Body of pancreas (tissue), 4 donors: ENCODE results near the gene PHAX. TPM values are rescaled to one million over a fixed set of nuclear protein-coding genes. Genes with fewer than 3 reads are reported as not detected.
"Not testable (repeated sequence)": the region's sequence is repeated elsewhere in the genome, so short reads cannot be mapped to it uniquely, and the experiment has no call there.

ENCODE experiments used
- ATAC-seq: fragments of 150-250 bp; one replicate; pipeline ENCODE4 v1.9.1; 2016
- DNase-seq, 4 donors: peaks; one replicate each; pipeline ENCODE4 v3.0.0-alpha.2; 2019
- H3K27ac ChIP-seq, 4 donors: fragments of 200-600 bp; sonication (generic); 1 replicate in 3 of 4; 2 replicates in 1 of 4; pipeline versions ENCODE4 v1.5.1 to v1.6.1; 2016 to 2019; ENCODE audit warnings: mild to moderate bottlenecking in 1 of 4, mixed read lengths in 1 of 4, moderate library complexity in 1 of 4
- H3K27me3 ChIP-seq, 2 donors: fragments of 200-600 bp; sonication (generic); one replicate each; pipeline ENCODE4 v1.6.0; 2016; ENCODE audit warnings: mild to moderate bottlenecking in 1 of 2
- H3K36me3 ChIP-seq, 2 donors: fragments of 200-600 bp; sonication (generic); replicated peaks in 1 of 2; 2 replicates each; pipeline ENCODE4 v1.5.1; 2016; ENCODE audit warnings: low read depth in 2 of 2; ENCODE audit not compliant: insufficient read depth in 1 of 2
- H3K4me1 ChIP-seq: fragments of 200-600 bp; sonication (generic); one replicate; pipeline ENCODE4 v1.6.0; 2016
- H3K4me3 ChIP-seq, 2 donors: fragments of 200-600 bp; sonication (generic); 1 replicate in 1 of 2; 2 replicates in 1 of 2; pipeline ENCODE4 v1.5.1; 2016 to 2019
- H3K9me3 ChIP-seq, 3 donors: fragments of 200-600 bp; sonication (generic); 1 replicate in 2 of 3; 2 replicates in 1 of 3; pipeline ENCODE4 v1.5.1; 2016
- POLR2A ChIP-seq, 3 donors: fragments of 450-650 bp; IDR thresholded peaks; one replicate each; pipeline ENCODE4 v1.6.1; 2016; ENCODE audit warnings: antibody characterized with exemption in 3 of 3, mild to moderate bottlenecking in 2 of 3
- WGBS, 2 donors: methylation state at CpG; one replicate each; pipeline ENCODE4 v1.1.5; 2017; 5-methylcytosine and 5-hydroxymethylcytosine counted together
- intact Hi-C: fragments of 100-400 bp; cut with DNase I; formaldehyde crosslinking; loops from one replicate; pipeline ENCODE4 v1.15.1; 2023
- total RNA-seq, 2 donors: library from RNA; depleted of rRNA; stranded (reverse); fragments of >200 nt; gene quantifications; one replicate each; pipeline ENCODE4 v1.1.0, GENCODE V29; 2016
- TF ChIP-seq, protein P1 (sequence below), 7 experiments: fragments of 450-650 bp in 4 of 7; fragments of 200-600 bp in 3 of 7; sonication (generic) in 3 of 7; IDR thresholded peaks; one replicate each; pipeline ENCODE4 v1.5.1; 2016 to 2019; ENCODE audit warnings: antibody characterized with exemption in 7 of 7

The PHAX gene
- total RNA-seq, 2 donors from 2014 or later, result 24.6 to 26.7 TPM

DNA sequence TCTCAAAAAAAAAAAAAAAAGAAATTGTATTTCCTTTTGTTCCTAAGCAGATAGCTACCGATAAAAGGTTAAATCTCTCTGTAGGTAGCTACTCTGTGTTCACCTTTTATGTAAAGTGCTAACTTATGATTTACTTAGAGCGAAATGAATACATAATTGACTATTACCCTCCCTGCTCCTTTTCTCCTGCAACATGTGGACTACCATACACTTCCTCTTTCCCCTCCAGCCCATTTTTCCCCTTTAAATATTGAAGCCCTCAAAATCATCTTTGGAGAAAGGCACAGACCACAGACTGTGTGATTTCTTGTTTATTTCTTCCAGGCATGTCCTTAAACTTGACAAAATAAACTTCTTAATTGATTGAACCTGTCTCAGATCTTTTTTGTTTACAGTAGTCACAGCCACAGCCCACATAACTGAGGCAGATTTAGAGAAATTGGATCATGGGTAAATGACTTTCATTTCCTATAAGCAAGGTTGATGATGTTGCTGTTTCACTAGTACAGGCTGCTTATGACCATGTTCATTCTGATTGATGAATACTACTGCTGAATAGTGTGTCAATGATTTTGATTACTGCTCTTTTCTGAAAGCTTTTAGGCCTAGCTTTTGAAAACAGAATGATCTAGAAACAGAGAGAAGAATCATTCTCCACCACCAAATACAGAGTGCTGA lies 59.2 kb downstream of the PHAX start:
- Histone ChIP-seq H3K4me1 (no peaks in the 10 kb centered on the region), H3K36me3 (no peaks in the 10 kb centered on the region), H3K27me3 (no peaks in the 10 kb centered on the region), H3K9me3 (no peaks in the 10 kb centered on the region), H3K27ac (no peak overlapping the region), H3K4me3 (no peak overlapping the region)
- no peak for TF ChIP-seq POLR2A (IDR thresholded peaks at IDR 0.05)
- TF ChIP-seq, protein P1, sequence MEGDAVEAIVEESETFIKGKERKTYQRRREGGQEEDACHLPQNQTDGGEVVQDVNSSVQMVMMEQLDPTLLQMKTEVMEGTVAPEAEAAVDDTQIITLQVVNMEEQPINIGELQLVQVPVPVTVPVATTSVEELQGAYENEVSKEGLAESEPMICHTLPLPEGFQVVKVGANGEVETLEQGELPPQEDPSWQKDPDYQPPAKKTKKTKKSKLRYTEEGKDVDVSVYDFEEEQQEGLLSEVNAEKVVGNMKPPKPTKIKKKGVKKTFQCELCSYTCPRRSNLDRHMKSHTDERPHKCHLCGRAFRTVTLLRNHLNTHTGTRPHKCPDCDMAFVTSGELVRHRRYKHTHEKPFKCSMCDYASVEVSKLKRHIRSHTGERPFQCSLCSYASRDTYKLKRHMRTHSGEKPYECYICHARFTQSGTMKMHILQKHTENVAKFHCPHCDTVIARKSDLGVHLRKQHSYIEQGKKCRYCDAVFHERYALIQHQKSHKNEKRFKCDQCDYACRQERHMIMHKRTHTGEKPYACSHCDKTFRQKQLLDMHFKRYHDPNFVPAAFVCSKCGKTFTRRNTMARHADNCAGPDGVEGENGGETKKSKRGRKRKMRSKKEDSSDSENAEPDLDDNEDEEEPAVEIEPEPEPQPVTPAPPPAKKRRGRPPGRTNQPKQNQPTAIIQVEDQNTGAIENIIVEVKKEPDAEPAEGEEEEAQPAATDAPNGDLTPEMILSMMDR (IDR thresholded peaks at IDR 0.05), result no peak
- ATAC-seq (no peak), DNase-seq (no peak)
- intact Hi-C loops, result no loop called here
- WGBS, 2 donors, result 68 to 76% methylated on average over 2 of the region's 2 CpGs

DNA sequence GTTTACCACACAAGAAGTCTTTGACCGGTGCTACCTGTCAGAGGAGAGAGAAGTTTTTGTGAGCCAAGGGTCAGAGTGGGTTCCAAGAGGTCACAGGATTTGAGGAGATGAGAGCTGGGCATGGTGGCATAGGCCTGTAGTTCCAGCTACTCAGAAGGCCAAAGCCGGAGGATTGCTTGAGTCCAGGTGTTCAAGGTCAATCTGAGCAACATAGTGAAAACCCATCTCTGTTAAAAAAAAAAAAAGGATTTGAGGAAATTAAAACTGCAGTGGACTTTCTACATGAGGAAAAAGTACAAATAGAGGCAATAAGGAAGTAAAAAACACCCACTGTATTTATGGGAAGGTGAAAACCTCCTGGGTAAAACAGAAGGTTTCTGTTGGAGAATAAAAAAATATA lies 63.8 kb downstream of the PHAX start:
- WGBS, 2 donors, result 52 to 56% methylated on average over 2 of the region's 2 CpGs
- intact Hi-C loops, result no loop called here
- H3K4me3 ChIP-seq, result no peak overlapping the region
- no peaks in the 10 kb centered on the region for H3K9me3 ChIP-seq
- H3K36me3 ChIP-seq, result no peaks in the 10 kb centered on the region
- TF ChIP-seq, protein P1 (IDR thresholded peaks at IDR 0.05), result no peak
- no peak for TF ChIP-seq POLR2A (IDR thresholded peaks at IDR 0.05)
- no peaks in the 10 kb centered on the region for H3K27me3 ChIP-seq
- DNase-seq (no peak), ATAC-seq (no peak)
- no peaks in the 10 kb centered on the region for H3K4me1 ChIP-seq
- no peak overlapping the region for H3K27ac ChIP-seq

- H3K4me1 ChIP-seq, intact Hi-C loops, H3K9me3 ChIP-seq, DNase-seq, H3K36me3 ChIP-seq, H3K4me3 ChIP-seq, H3K27me3 ChIP-seq, ATAC-seq, H3K27ac ChIP-seq: not testable (repeated sequence)
- WGBS, 2 donors, result 95 to 96% methylated on average over 1 of the region's 1 CpG
Observed at GRCh38 chr5:126670109-126670508, 69.4 kb downstream of the PHAX start.

- DNase-seq, intact Hi-C loops: not testable (repeated sequence)
- 90 to 94% methylated on average over 3 of the region's 3 CpGs for WGBS, 2 donors
Observed at GRCh38 chr5:126671681-126672080, 70.9 kb downstream of the PHAX start.

DNA sequence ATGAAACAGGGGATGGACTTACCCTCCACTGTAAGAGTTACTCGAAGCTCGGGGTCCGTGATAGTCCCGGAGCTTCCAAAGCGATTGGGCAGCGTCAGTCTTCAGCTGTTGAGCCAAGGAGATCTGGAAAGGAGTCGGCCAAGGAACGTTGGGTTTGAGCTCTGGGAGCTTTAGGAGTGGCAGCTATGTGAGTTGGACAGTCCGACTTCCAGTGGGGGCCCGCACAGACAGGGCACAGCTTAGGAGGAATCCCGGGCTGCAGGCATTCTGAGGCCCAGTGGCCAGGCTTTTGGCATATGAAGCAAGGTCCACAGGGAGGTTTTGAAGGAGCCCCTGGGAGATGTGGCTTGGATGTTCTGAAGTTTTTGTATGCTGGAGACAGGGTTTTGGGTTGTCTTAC lies 72.7 kb downstream of the PHAX start:
- TF ChIP-seq, protein P1 (IDR thresholded peaks at IDR 0.05), result no peak
- no peak for TF ChIP-seq POLR2A (IDR thresholded peaks at IDR 0.05)
- ATAC-seq (no peak), DNase-seq (no peak)
- Histone ChIP-seq H3K4me1 (no peaks in the 10 kb centered on the region), H3K36me3 (no peaks in the 10 kb centered on the region), H3K9me3 (no peaks in the 10 kb centered on the region), H3K27ac (no peak overlapping the region), H3K4me3 (no peak overlapping the region), H3K27me3 (no peaks in the 10 kb centered on the region)
- intact Hi-C loops, result no loop called here
- 67% methylated on average over 8 to 10 of the region's 11 CpGs for WGBS, 2 donors

More at GRCh38 chr5:126671681-126672080, 70.9 kb downstream of the PHAX start:
- not testable (repeated sequence) for ATAC-seq, H3K4me3 ChIP-seq, H3K36me3 ChIP-seq, H3K9me3 ChIP-seq, H3K27me3 ChIP-seq, H3K27ac ChIP-seq, H3K4me1 ChIP-seq

GRCh38 chr5:126674145-126674544 lies 73.4 kb downstream of the PHAX start:
- Histone ChIP-seq H3K4me1 (no peaks in the 10 kb centered on the region), H3K27me3 (no peaks in the 10 kb centered on the region), H3K9me3 (no peaks in the 10 kb centered on the region), H3K27ac (no peak overlapping the region), H3K4me3 (no peak overlapping the region), H3K36me3 (no peaks in the 10 kb centered on the region)
- WGBS, 2 donors, result 47 to 53% methylated on average over 7 of the region's 7 CpGs
- DNase-seq (no peak), ATAC-seq (no peak)
- no peak for TF ChIP-seq POLR2A (IDR thresholded peaks at IDR 0.05)
- TF ChIP-seq, protein P1 (IDR thresholded peaks at IDR 0.05), result no peak
- intact Hi-C loops, result no loop called here
